WTC11 (cell line): ENCODE measurements around the gene GNAI1.

Source experiments
- CTCF ChIP-seq: fragments of 200-600 bp; IDR thresholded peaks from 2 replicates; pipeline ENCODE4 v1.8.0; 2022; ENCODE audit warnings: antibody characterized with exemption
- SMAD3 ChIP-seq: sonication (generic); formaldehyde crosslinking; IDR thresholded peaks from 2 replicates; pipeline ENCODE4 v1.8.0; 2022; ENCODE audit warnings: missing genetic modification reagents, mild to moderate bottlenecking, borderline replicate concordance
- SP1 ChIP-seq: sonication (generic); formaldehyde crosslinking; conservative IDR thresholded peaks from 2 replicates; pipeline ENCODE4 v1.8.1; 2022; ENCODE audit warnings: missing genetic modification reagents
- ZSCAN18 ChIP-seq: fragments of 250-450 bp; sonication (Bioruptor Pico); IDR thresholded peaks from 2 replicates; pipeline ENCODE4 v2.1.2; 2022; ENCODE audit warnings: mild to moderate bottlenecking, moderate library complexity

GRCh38 chr7:80235334-80235733 is 100.7 kb downstream of the GNAI1 start:
- TF ChIP-seq CTCF (no peak), ZSCAN18 (CRISPR knock-in tag) (no peak), SMAD3 (CRISPR knock-in tag) (no peak), SP1 (CRISPR knock-in tag) (no peak)
